ENCODE data around the gene TIMM22. TPM values are rescaled to one million over a fixed set of nuclear protein-coding genes. Genes with fewer than 3 reads are reported as not detected.

The TIMM22 gene
- total RNA-seq, 1 experiment from 2014 or later = 11.6 TPM

DNA sequence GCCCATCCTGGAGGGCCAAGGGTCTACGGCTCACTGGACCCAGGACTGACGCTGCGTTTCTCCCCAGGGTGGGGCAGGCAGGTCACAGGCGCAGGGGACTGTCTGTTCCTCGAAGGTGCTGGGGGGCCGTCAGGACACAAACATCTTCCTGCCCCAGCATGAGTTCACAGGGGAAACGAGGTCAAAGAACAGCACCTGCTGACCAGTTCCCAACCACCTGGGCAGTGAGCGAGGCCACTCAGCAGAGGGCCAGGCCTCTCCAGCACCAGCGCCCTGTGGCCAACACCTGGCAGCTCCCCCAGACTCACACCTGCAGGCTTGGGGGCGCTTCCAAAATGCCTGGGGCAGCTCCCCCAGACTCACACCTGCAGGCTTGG is 29.7 kb downstream of the TIMM22 start:
- Histone ChIP-seq H3K27ac (no peak overlapping the region), H4K20me1 (ENCODE audit: insufficient read depth) (0 out of 2 replicates have a peak, but pooled peaks cover 6% of the 10 kb centered on the region), H3K79me2 (ENCODE audit: low read depth) (no peaks in the 10 kb centered on the region), H2AFZ (no peak overlapping the region), H3K4me2 (no peak overlapping the region), H3K4me3 (no peak overlapping the region), H3K4me1 (replicated peaks; ENCODE audit: insufficient read depth) (no peaks in the 10 kb centered on the region), H3F3A (ENCODE audit: insufficient read depth, low read depth) (no peaks in the 10 kb centered on the region), H3K9me3 (ENCODE audit: insufficient read depth, low read depth) (no peaks in the 10 kb centered on the region), H3K9me2 (ENCODE audit: insufficient read depth) (no peaks in the 10 kb centered on the region), H3K27me3 (ENCODE audit: insufficient read depth, low read depth) (no peaks in the 10 kb centered on the region), H3K36me3 (ENCODE audit: low read depth) (no peaks in the 10 kb centered on the region)
- intact Hi-C loops (cut with micrococcal nuclease; ENCODE audit: unreplicated experiment) = no loop called here
- ChIA-PET CTCF (no interaction called here), POLR2A (ENCODE audit: unreplicated experiment) (no interaction called here)
- no peak for DNase-seq
- TF ChIP-seq, protein P1, sequence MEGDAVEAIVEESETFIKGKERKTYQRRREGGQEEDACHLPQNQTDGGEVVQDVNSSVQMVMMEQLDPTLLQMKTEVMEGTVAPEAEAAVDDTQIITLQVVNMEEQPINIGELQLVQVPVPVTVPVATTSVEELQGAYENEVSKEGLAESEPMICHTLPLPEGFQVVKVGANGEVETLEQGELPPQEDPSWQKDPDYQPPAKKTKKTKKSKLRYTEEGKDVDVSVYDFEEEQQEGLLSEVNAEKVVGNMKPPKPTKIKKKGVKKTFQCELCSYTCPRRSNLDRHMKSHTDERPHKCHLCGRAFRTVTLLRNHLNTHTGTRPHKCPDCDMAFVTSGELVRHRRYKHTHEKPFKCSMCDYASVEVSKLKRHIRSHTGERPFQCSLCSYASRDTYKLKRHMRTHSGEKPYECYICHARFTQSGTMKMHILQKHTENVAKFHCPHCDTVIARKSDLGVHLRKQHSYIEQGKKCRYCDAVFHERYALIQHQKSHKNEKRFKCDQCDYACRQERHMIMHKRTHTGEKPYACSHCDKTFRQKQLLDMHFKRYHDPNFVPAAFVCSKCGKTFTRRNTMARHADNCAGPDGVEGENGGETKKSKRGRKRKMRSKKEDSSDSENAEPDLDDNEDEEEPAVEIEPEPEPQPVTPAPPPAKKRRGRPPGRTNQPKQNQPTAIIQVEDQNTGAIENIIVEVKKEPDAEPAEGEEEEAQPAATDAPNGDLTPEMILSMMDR (conservative IDR thresholded peaks at IDR 0.05) = no peak
- TF ChIP-seq EZH2 (IDR thresholded peaks at IDR 0.05; ENCODE audit: low read depth) = no peak
- BruUV-seq (replicated peaks) = no TSS peak

DNA sequence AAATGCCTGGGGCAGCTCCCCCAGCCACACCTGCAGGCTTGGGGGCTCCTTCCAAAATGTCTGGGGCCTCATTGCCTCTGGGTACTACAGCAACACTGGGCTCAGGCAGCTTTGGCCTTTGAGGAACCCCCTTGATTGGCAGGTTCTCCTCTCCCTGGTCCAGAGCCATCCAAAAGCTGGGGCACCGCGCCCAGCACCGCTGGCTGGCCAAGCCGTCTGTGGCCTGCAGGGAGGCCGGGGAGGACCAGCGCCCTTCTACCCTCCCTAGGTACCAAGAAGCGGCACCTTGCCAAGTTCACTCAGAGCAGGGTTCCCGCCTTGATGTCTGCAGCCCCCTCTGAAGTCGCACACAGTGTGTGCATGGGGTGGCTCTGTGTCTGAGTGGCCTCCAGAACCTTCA is 30.1 kb downstream of the TIMM22 start:
- Histone ChIP-seq H3K36me3 (ENCODE audit: low read depth) (no peaks in the 10 kb centered on the region), H3K27ac (no peak overlapping the region), H3K4me1 (replicated peaks; ENCODE audit: insufficient read depth) (no peaks in the 10 kb centered on the region), H3K79me2 (ENCODE audit: low read depth) (no peaks in the 10 kb centered on the region), H4K20me1 (ENCODE audit: insufficient read depth) (0 out of 2 replicates have a peak, but pooled peaks cover 6% of the 10 kb centered on the region), H3K9me3 (ENCODE audit: insufficient read depth, low read depth) (no peaks in the 10 kb centered on the region), H3K4me2 (no peak overlapping the region), H2AFZ (no peak overlapping the region), H3K9me2 (ENCODE audit: insufficient read depth) (no peaks in the 10 kb centered on the region), H3F3A (ENCODE audit: insufficient read depth, low read depth) (no peaks in the 10 kb centered on the region), H3K27me3 (ENCODE audit: insufficient read depth, low read depth) (no peaks in the 10 kb centered on the region), H3K4me3 (no peak overlapping the region)
- POLR2A ChIA-PET (ENCODE audit: unreplicated experiment) = no interaction called here
- intact Hi-C loops (cut with micrococcal nuclease; ENCODE audit: unreplicated experiment) = no loop called here
- TF ChIP-seq, protein P1 (conservative IDR thresholded peaks at IDR 0.05) = no peak
- TF ChIP-seq EZH2 (IDR thresholded peaks at IDR 0.05; ENCODE audit: low read depth) = no peak
- CTCF ChIA-PET = no interaction called here
- BruUV-seq (replicated peaks) = no TSS peak
- DNase-seq = no peak

DNA sequence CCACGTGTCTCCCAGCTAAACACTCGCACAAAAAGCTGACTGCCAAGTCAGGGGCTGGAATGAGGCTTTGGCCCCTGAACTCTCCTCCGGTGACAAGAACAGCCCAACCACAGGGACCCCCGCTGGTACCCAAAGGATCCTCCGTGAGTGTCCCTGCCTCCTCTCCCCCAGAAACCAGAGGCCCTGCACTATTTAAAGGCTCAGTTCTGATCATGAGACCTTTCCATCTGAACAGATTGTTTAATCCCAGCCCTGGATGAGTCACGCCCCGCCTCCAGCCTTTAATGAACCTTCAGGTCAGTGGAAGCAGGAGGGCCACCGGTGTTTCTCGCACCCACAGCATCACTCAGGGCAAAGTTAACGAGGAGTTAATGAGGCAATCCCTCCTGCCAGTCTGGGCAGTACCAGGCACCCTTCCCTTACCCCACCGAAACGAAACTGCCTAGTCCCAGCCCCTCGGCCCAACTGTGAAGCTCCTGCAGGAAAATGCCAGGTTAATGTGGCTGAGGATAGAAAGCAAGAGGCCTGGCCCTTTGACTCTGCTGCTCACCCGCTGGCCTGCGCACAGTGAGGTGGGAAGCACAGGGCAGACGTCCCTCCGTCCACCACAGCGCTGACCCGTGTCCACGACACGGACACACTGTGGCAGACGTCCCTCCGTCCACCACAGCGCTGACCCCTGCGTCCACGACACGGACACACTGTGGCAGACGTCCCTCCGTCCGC is 32.4 kb downstream of the TIMM22 start:
- H3K9me2 ChIP-seq (ENCODE audit: insufficient read depth) = no peaks in the 10 kb centered on the region

More for the DNA sequence above, 32.4 kb downstream of the TIMM22 start:
- Histone ChIP-seq H3K9me3 (ENCODE audit: insufficient read depth, low read depth) (no peaks in the 10 kb centered on the region), H3K27me3 (ENCODE audit: insufficient read depth, low read depth) (no peaks in the 10 kb centered on the region), H3K4me2 (no peak overlapping the region), H2AFZ (no peak overlapping the region), H4K20me1 (ENCODE audit: insufficient read depth) (peaks cover 9% of the 10 kb centered on the region; the same call in 1 of the 2 replicates), H3K4me3 (no peak overlapping the region), H3K27ac (no peak overlapping the region), H3K4me1 (replicated peaks; ENCODE audit: insufficient read depth) (no peaks in the 10 kb centered on the region), H3K79me2 (ENCODE audit: low read depth) (no peaks in the 10 kb centered on the region), H3K36me3 (ENCODE audit: low read depth) (no peaks in the 10 kb centered on the region), H3F3A (ENCODE audit: insufficient read depth, low read depth) (no peaks in the 10 kb centered on the region)
- intact Hi-C loops (cut with micrococcal nuclease; ENCODE audit: unreplicated experiment) = no loop called here
- CTCF ChIA-PET = no interaction called here
- TF ChIP-seq, protein P1 (conservative IDR thresholded peaks at IDR 0.05) = no peak
- no peak for TF ChIP-seq EZH2 (IDR thresholded peaks at IDR 0.05; ENCODE audit: low read depth)
- POLR2A ChIA-PET (ENCODE audit: unreplicated experiment) = no interaction called here
- no peak for DNase-seq
- no TSS peak for BruUV-seq (replicated peaks)

Measured in PC-9 (cell line).